SK-N-MC (cell line): ENCODE measurements around the gene VSX2.

Source experiments
- DNase-seq: peaks from one replicate; pipeline ENCODE4 v3.0.0-alpha.2; 2011; ENCODE audit warnings: low read depth, low spot score
- H3K27ac ChIP-seq: fragments of 200-600 bp; sonication (generic); 2 replicates; pipeline ENCODE4 v1.5.1; 2016; ENCODE audit warnings: mixed run types
- H3K36me3 ChIP-seq: fragments of 200-600 bp; sonication (generic); 2 replicates; pipeline ENCODE4 v1.6.1; 2017; ENCODE audit warnings: antibody characterized with exemption, low read length, mixed read lengths; ENCODE audit not compliant: insufficient read depth
- H3K4me3 ChIP-seq: fragments of 200-600 bp; sonication (generic); 2 replicates; pipeline ENCODE4 v1.5.1; 2016
- H3K9ac ChIP-seq: fragments of 200-600 bp; sonication (generic); 2 replicates; pipeline ENCODE4 v1.8.0; 2017; ENCODE audit warnings: mixed run types, mixed read lengths; ENCODE audit not compliant: insufficient read length
- H3K9me3 ChIP-seq: fragments of 200-600 bp; sonication (generic); 2 replicates; pipeline ENCODE4 v1.6.1; 2017; ENCODE audit warnings: low read depth, mild to moderate bottlenecking, antibody characterized with exemption, low read length, moderate library complexity, mixed read lengths
- EZH2 ChIP-seq: fragments of 200-600 bp; sonication (generic); IDR thresholded peaks from one replicate; pipeline ENCODE4 v1.6.1; 2017; ENCODE audit warnings: antibody characterized with exemption
- FOXP2 ChIP-seq: optimal IDR thresholded peaks from 2 replicates; pipeline ENCODE3; 2011; ENCODE audit warnings: mild to moderate bottlenecking, moderate library complexity; ENCODE audit not compliant: insufficient read depth; ENCODE audit errors: extremely low read length, control extremely low read depth
- POLR2AphosphoS5 ChIP-seq: IDR thresholded peaks from 2 replicates; pipeline ENCODE4 v1.6.1; 2012; ENCODE audit warnings: mild to moderate bottlenecking, low read depth, low read length, borderline replicate concordance

Gene VSX2

DNA sequence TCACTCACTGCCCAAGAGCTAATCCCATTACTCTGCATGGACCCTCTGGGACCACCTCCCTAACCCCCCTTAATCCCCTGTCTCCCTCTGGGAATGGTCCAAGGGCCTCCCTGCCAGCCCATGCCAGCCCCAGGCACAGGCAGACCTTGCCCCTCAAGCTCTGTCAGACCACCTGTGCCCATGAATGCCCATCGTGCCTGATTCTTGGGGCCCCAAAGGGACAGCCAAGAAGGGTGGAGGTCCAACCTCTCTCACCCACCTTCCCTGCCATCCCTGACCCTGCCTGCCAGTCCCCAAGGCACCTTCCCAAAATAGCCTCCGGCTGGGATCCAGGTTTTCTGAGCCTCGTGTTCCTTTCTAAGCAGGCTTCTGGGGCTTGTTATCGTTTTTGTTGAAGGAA, 20.8 kb upstream of the VSX2 start:
- Histone ChIP-seq H3K4me3 (no peak overlapping the region), H3K36me3 (no peaks in the 10 kb centered on the region)

DNA sequence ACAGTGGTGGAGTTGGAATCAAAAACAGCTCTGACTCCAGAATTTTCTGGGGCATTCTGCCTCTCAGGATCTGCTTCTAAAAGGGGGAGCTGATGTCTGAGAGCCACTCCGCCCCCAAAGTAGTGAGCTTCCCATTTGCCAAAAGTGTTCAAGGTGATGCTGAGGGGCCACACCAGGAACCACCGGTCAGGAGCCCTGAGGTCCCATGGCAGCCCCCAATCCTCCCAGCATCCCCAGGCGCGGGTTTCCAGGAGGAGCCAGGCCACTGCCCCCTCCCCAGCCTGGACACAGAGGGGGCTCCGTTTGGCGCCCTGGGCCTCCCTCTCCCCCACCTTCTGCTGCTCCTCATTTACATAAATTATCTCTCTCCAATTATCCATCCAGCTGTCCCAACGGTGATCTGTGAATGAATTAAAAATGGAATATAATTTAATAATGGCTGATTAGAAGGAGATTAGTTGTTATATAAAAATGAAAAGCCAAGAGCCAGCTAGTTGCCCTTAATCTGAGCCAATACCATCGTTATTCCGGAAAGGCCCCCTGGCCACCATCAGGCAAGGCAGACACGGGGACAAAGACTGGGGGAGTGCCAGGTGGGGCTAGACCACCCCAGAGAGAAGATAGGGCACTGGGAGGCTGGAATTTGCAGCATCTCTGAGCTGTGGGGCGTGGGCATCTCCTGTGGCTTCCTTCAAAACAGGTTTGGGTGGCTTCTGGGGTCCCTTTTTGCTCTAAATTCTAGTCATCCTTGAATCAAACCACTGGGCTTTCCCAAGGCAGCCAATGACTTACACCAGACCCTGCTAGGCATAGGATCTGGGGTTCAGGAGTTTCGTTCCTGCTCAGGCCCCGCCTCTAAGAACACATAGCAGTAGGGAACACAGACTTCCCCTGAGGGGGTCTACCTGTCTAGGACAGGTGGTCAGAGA, 19.7 kb upstream of the VSX2 start:
- TF ChIP-seq POLR2AphosphoS5, result no peak
- no peak for TF ChIP-seq EZH2
- no peak for TF ChIP-seq FOXP2
- H3K36me3 ChIP-seq, result no peaks in the 10 kb centered on the region

More for the DNA sequence above, 20.8 kb upstream of the VSX2 start:
- Histone ChIP-seq H3K9ac (no peak overlapping the region), H3K27ac (no peak overlapping the region), H3K9me3 (no peaks in the 10 kb centered on the region)
- no peak for DNase-seq
- TF ChIP-seq FOXP2 (no peak), EZH2 (no peak), POLR2AphosphoS5 (no peak)

DNA sequence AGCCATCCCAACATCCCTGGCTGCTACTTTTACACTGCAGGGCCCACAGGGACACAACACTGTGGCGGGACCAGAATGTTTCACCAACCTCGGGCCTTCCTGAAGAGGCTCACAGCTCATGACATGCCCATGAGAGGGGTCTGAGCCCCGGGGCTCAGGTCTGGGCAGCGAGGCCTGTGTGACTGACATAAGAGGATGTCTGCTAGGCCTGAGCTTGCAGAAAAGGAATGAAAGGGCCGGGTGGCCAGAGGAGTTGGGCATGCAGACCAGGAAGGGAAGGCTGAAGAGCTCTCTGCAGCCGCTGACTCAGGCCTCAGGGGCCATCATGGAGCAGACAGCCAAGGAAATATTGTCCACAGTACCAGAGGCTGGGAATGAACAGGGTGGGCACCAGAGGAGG, 18.3 kb upstream of the VSX2 start:
- Histone ChIP-seq H3K36me3 (no peaks in the 10 kb centered on the region), H3K9ac (no peak overlapping the region), H3K9me3 (no peaks in the 10 kb centered on the region), H3K4me3 (no peak overlapping the region), H3K27ac (no peak overlapping the region)
- TF ChIP-seq EZH2, result no peak
- no peak for TF ChIP-seq FOXP2
- TF ChIP-seq POLR2AphosphoS5, result no peak
- no peak for DNase-seq

More for the DNA sequence above, 19.7 kb upstream of the VSX2 start:
- no peak overlapping the region for H3K9ac ChIP-seq
- H3K27ac ChIP-seq, result no peak overlapping the region
- no peaks in the 10 kb centered on the region for H3K9me3 ChIP-seq
- DNase-seq, result no peak
- H3K4me3 ChIP-seq, result no peak overlapping the region

DNA sequence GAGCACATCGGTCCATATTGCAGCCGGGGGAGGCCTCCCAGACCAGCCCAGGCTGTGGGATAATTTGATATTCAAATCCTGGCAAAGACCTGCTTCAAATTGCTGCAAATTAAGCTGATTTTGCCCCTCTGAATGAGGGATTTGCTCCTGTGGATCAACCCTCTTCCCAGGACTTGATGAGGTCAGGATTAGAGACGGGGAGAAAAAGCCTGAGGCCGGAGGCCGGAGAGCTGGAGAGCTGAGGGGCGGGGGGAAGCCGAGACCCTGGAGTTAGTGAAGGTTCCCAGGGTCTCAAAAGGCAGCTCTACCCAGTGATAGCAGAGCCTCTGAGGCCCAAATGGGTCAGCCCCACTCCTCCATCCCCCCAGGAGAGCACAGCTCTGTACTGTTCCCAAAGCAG, 17.5 kb upstream of the VSX2 start:
- H3K9ac ChIP-seq, result no peak overlapping the region
- no peaks in the 10 kb centered on the region for H3K9me3 ChIP-seq
- TF ChIP-seq EZH2 (no peak), POLR2AphosphoS5 (no peak), FOXP2 (no peak)
- no peak for DNase-seq
- H3K36me3 ChIP-seq, result no peaks in the 10 kb centered on the region
- H3K27ac ChIP-seq, result no peak overlapping the region
- H3K4me3 ChIP-seq, result no peak overlapping the region

DNA sequence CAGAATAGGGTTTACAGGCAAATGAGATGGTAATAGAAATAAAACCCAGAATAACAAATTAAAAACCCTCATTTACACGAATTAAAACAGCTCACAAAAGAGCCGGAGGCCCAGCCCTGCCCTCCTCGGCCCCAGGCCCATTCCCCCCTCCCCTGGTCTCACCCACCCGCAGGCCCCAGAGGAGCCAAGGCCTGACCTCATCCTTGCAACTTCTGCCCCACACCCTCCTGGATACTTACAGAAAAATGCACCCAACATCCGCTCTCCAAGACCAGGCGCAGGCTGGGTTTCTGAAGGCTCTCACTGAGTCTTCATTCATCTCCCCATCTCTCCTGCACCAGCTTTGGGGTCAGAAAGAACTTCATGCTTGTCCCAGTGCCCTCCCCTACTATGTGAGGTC, 16.2 kb upstream of the VSX2 start:
- H3K9ac ChIP-seq, result no peak overlapping the region
- H3K4me3 ChIP-seq, result no peak overlapping the region
- H3K36me3 ChIP-seq, result no peaks in the 10 kb centered on the region

DNA sequence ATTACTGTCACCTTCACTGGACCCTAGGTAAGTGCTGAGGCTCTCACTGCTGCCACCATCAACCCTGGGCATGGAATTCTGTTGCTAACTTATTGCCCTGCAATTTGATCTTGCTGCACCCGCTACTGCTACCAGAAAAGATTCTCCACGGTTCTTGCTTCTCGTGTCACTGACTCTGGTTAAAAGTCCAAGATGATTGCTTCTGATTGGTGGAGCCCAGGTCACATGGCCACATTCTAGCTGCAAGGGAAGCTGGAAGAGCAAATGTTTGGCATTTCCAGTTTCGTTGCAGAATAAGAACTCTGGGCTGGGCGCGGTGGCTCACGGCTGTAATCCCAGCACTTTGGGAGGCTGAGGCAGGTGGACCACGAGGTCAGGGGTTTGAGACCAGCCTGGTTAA, 7.5 kb upstream of the VSX2 start:
- no peak overlapping the region for H3K9ac ChIP-seq
- no peaks in the 10 kb centered on the region for H3K9me3 ChIP-seq
- DNase-seq, result no peak
- H3K4me3 ChIP-seq, result no peak overlapping the region
- H3K36me3 ChIP-seq, result no peaks in the 10 kb centered on the region
- no peak for TF ChIP-seq POLR2AphosphoS5
- TF ChIP-seq FOXP2, result no peak
- TF ChIP-seq EZH2, result no peak
- no peak overlapping the region for H3K27ac ChIP-seq

More for the DNA sequence above, 16.2 kb upstream of the VSX2 start:
- H3K9me3 ChIP-seq, result no peaks in the 10 kb centered on the region
- DNase-seq, result no peak
- H3K27ac ChIP-seq, result no peak overlapping the region
- TF ChIP-seq POLR2AphosphoS5, result no peak
- TF ChIP-seq EZH2, result no peak

DNA sequence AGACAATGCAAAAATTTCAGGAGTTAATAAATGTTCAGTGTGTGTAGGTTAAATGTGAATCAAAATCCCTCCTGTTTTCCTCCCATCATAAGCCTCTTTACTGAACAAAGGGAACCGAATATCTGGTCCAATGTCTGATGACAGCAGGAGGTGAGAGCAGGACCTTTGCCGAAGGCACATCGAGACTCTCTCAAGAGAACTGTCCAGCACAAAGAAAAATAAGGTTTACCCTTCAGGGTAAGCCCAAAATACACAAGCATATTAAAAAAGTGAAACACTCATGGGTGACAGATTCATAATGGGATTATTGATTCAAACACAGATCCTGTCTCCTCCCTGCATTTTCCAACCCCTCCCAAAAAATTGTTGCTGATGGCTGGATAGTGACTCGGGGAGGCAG, 4.2 kb upstream of the VSX2 start:
- Histone ChIP-seq H3K9ac (no peak overlapping the region), H3K4me3 (no peak overlapping the region), H3K27ac (no peak overlapping the region), H3K9me3 (no peaks in the 10 kb centered on the region), H3K36me3 (no peaks in the 10 kb centered on the region)
- no peak for TF ChIP-seq POLR2AphosphoS5
- DNase-seq, result no peak

DNA sequence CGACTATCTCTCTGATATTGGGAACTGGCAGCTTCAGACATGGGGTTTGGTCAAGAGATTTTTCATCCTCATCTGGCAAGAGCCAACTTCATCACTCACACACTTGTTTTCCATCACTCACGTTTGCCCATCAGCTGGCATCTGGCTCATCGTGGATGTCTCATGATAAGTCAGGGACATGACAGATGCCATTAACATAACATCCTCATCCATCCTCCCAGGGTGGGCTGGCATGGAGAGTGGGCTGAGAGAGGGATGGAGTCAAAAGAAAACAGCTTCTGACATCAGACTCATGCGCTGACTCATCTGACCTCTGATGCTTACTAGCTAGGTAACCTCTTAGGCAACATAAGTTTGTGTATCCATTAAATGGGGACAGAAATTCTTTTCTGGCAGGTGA, 1.8 kb upstream of the VSX2 start:
- H3K27ac ChIP-seq, result no peak overlapping the region
- no peak overlapping the region for H3K9ac ChIP-seq
- no peak overlapping the region for H3K4me3 ChIP-seq
- no peak for DNase-seq
- no peaks in the 10 kb centered on the region for H3K9me3 ChIP-seq
- TF ChIP-seq POLR2AphosphoS5 (no peak), FOXP2 (no peak), EZH2 (no peak)
- H3K36me3 ChIP-seq, result no peaks in the 10 kb centered on the region

DNA sequence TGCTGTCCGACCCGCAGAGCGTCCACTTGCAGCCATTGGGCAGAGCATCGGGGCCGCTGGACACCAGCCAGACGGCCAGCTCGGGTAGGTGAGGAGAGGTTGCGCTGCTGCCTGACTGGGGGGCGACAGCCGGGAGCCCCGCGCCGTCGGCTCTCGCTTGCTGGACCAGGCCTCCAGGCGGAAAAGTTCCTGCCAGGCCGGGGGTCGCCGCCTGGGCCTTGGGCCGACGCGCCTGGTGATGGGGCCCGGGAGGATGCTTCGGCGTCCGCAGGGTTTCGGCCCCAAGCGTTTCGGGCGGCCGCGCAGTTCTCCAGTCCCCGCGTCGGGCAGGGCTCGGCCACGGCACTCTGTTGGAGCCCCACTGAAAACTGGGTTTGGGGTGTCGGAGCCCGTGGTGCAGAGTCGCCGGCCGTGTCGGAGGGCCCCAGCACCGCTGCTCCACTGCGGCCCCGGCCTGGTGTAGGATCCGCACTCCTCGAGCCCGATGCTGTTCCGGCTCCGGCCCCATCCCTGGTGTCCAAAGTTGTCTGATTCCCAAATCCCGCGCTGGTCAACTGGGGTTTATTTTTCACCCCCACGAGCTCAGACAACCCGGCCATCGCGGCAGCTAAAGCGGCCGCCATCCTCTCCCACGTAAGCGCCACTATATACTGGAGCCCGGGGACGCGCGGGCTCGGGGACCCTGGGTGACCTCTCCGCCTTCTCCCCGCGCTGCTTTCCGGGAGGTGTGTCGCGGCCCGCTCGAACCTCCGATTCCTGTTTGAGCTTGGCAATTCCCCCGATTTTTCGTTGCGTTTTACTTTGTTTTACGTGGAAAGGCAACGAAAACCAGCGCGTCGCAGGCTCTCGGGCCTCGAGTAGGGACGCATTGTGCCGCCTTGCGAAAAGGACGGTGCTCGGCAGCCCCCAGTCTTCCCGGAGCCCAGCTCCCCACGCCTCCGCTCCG, 872 bp downstream of the VSX2 start:
- H3K9ac ChIP-seq, result no peak overlapping the region
- no peaks in the 10 kb centered on the region for H3K9me3 ChIP-seq
- H3K36me3 ChIP-seq, result no peaks in the 10 kb centered on the region
- H3K4me3 ChIP-seq, result peak overlapping the region; percentile 56
- TF ChIP-seq FOXP2 (no peak), POLR2AphosphoS5 (no peak), EZH2 (peak; percentile 89)
- H3K27ac ChIP-seq, result no peak overlapping the region
- DNase-seq, result no peak
